HG03095 (cell line): ENCODE measurements around the gene RBM5.

Experiments
- ATAC-seq: cut with Tn5 transposase; IDR thresholded peaks from one replicate; pipeline ENCODE4 v1.9.1; 2021; ENCODE audit warnings: moderate library complexity; ENCODE audit not compliant: unreplicated experiment

RBM5 gene

GRCh38 chr3:50138266-50139200 lies 49.8 kb downstream of the RBM5 start:
- no peak for ATAC-seq

GRCh38 chr3:50139308-50139707 lies 50.6 kb downstream of the RBM5 start:
- no peak for ATAC-seq

- no peak for ATAC-seq
Measured at GRCh38 chr3:50139718-50140423, 51.2 kb downstream of the RBM5 start.

GRCh38 chr3:50140990-50141389 lies 52.3 kb downstream of the RBM5 start:
- no peak for ATAC-seq

GRCh38 chr3:50146316-50146901 lies 57.7 kb downstream of the RBM5 start:
- ATAC-seq = no peak

GRCh38 chr3:50147016-50147415 lies 58.3 kb downstream of the RBM5 start:
- no peak for ATAC-seq

GRCh38 chr3:50147447-50147846 lies 58.7 kb downstream of the RBM5 start:
- ATAC-seq = no peak

GRCh38 chr3:50147861-50148260 lies 59.1 kb downstream of the RBM5 start:
- ATAC-seq = no peak

GRCh38 chr3:50150404-50150750 lies 61.7 kb downstream of the RBM5 start:
- no peak for ATAC-seq

GRCh38 chr3:50150863-50151686 lies 62.4 kb downstream of the RBM5 start:
- no peak for ATAC-seq

- ATAC-seq = no peak
Measured at GRCh38 chr3:50151728-50152127, 63.0 kb downstream of the RBM5 start.

- ATAC-seq = no peak
Measured at GRCh38 chr3:50153782-50154475, 65.2 kb downstream of the RBM5 start.

- ATAC-seq = peak; percentile 22
Measured at GRCh38 chr3:50154476-50154839, 65.7 kb downstream of the RBM5 start.

GRCh38 chr3:50154840-50155490 lies 66.2 kb downstream of the RBM5 start, which contains the start of gene SEMA3F:
SEMA3F (plus strand) TSS chr3:50155324; CDS start chr3:50159623, 4,299 bp downstream.
- ATAC-seq = peak; percentile 77

- no peak for ATAC-seq
Measured at GRCh38 chr3:50155491-50155878, 66.8 kb downstream of the RBM5 start.

- ATAC-seq = no peak
Measured at GRCh38 chr3:50155891-50156290, 67.2 kb downstream of the RBM5 start.

GRCh38 chr3:50156549-50157493 lies 68.1 kb downstream of the RBM5 start:
- ATAC-seq = no peak

GRCh38 chr3:50157827-50158529 lies 69.3 kb downstream of the RBM5 start:
- no peak for ATAC-seq
